CD4-positive, alpha-beta T cell treated with Interleukin-15 for 4 hours (primary cell): Measurements from ENCODE around the gene POLR3E.
A peak's percentile ranks its signal among the peaks of the same experiment; 100 is the strongest.
"Not testable (repeated sequence)": the region's sequence is repeated elsewhere in the genome, so short reads cannot be mapped to it uniquely, and the experiment has no call there.

Experiments
- DNase-seq: peaks from one replicate; pipeline ENCODE4 v3.0.0-alpha.2; 2020; ENCODE audit warnings: low spot score

Gene POLR3E

DNA sequence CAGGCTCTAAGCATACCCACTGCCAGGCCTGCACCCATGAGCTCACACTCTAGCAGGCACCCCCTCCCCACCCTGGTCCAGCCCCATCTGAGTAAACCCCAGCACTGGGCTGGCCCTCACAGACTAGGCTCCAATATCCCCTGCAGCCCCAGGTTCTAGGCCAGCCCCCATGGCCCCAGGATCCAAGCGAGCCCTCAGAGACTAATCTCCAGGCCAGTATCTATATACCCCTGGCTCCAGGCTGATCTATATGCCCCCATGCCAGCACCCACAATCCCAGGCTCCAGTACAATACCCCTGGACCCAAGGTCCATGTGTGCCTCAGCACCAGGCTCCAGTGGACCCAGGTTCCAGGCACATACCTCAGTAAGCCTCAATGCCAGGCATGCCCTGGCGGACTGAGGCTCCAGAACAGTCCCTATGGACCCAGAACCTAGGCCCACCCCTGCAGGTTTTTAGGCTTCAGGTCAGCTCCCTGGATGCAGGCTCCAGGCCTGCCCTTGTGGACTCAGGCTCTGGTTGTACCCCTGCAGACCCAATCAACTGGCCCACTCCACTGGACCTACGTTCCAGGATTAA, 38.5 kb downstream of the POLR3E start:
- no peak for DNase-seq

DNA sequence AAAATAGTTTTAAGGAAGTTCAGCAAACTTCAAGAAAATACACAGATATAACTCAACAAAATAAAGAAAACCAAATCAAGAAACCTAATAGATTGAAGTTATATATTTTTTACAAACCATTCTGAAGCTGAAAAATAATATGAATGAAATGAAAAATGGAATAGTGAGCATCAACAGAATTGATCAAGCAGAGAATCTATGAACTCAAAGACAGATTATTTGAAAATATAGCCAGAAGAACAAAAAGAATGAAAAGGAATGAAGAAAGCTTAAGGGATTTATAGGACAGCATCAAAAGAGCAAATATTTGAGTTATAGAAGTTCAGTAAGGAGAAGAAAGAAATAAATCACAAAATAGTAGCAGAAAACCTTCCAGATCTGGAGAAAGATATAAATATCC, 39.4 kb downstream of the POLR3E start:
- DNase-seq = no peak

DNA sequence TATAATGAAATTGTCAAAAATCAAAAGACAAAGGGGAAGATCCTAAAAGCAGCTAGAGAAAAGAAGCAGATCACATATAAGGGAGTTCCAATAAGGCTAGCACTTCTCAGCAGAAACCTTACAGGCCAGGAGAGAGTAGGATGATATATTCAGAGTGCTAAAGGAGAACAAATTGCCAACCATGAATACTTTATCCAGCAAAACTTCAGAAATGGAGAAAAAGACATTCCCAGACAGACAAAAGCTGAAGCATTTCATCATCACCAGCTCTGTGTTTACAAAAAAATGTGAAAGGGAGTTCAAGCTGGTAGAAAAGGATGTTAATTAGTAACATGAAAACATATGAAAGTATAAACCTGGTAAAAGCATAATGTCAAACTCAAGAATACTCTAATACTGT, 39.8 kb downstream of the POLR3E start:
- no peak for DNase-seq

DNA sequence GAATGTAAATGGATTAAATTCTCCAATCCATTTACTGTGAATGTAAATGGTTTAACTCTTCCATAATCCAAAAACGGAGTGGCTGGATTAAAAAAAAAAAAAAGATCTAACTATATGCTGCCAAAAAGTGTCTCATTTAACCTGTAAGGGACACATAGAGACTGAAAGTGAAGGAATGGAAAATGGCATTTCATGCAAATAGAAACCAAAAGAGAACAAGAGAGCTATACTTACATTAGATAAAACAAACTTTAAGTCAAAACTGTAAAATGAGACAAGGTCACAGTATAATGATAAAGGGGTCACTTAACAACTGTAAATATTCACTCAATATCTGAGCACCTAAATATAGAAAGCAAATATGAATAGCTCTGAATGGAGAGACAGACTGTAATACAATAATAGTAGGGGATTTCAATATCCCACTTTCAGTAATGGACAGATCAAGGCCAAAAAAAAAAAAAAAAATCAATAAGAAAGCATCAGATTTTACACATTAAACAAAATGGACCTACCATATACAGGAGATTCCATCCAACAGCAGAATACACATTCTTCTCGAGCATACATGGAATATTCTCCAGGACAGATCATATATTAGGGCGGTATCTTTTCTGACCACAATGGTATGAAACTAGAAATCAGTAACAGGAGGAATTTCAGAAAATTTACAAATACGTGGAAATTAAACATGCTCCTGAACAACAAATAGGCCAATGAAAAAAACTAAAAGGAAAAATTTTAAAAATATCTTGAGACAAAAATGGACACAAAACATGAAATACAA, 40.8 kb downstream of the POLR3E start:
- no peak for DNase-seq

DNA sequence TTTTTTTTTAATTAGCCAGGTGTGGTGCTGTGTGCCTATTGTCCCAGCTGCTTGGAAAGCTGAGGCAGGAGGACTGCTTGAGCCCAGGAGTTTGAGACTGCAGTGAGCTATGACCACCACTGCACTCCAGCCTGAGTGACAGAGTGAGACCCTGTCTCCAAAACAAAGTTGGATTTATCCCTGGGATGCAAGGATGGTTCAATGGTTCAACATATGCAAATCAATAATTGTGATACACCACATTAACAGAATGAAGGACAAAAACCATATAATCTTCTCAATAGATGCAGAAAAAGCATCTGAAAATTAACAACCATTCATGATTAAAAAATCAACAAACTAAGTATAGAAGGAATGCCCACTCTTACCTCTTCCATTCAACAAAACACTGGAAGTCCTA, 43.7 kb downstream of the POLR3E start:
- no peak for DNase-seq

DNA sequence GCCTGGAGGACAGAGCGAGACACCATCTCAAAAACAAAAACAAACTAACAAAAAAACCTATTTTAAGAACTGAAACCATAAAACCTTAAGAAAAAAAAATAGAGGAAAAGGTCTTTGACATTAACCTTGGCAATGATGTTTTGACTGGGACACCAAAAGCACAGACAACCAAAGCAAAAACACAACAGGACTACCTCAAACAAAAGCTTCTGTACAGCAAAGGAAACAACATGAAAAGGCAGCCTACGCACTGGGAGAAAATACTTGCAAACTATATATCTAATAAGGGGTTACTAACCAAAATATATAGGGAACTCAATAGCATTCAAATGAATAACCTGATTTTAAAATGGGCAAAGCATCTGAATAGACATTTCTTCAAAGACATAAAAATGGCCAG, 44.9 kb downstream of the POLR3E start:
- no peak for DNase-seq

DNA sequence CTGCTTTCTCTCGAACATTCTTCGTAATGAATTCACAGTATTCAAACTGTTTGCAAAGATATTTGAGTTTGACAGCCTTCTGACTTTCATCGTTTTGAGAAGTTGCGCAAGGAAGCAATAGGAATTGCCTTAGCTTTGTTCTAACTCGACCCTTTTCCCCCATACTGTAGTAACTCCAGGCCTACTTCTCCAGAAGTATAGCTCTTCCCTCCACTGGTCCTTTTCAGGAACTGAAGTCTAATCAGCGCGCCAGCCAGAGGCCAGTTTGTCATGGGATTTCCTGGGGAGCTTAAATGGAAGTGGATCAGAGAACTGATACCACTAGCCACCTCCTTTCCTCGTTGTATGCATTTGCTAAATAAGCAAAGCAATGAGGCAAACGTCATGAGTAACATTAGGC, 49.3 kb downstream of the POLR3E start:
- no peak for DNase-seq

DNA sequence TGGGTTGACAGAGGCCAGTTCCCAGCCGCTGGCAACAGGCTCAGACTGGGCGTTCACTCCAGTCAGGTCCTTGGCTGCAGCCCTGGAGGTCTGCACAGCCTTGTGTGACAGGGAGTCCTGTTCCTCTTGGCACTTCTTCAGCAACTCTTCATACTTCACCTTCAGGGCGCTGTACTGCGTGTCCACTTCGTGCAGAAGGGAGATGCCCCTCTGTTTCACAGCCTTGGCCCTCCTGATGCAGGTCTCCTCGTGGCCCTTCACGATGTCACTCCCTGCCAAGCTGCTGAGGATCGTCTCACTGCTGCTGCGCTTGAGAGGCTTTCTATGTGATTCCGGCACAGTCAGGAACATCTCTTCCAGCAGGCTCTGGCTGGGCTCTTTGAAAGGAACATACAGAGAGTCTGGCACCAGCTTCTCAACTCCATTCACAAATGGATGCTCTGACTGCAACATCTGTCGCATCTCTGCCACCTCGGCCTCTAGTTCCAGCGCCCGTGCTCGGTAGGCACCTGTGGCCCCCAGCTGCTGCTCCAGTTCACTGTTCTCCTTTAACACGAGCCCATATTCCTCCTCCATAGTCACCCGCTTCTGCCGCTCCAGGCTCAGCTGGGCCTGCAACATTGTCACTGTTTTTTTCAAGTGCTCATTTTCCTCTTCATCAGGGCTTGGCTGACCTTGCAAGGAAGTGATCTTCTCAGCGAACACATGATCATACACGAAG, 50.1 kb downstream of the POLR3E start:
- no peak for DNase-seq

DNA sequence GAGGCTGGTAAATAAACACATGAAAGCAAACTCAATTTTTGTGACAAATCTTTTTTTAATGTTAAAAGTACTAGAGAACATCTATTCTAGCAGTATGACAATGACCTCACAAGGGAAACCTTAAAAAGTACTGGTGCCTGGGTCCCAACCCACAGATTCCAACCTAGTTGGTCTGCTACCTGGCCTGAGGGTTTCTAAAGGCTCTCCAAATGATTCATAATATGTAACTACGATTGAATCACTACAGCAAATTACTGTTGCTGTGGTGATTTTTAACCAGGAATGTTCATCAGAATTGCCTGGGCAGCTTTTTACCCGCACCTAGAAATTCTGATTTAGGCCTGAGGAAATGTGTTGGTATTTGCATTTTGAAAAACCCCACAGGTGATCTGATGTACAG, 51.1 kb downstream of the POLR3E start:
- DNase-seq = no peak

DNA sequence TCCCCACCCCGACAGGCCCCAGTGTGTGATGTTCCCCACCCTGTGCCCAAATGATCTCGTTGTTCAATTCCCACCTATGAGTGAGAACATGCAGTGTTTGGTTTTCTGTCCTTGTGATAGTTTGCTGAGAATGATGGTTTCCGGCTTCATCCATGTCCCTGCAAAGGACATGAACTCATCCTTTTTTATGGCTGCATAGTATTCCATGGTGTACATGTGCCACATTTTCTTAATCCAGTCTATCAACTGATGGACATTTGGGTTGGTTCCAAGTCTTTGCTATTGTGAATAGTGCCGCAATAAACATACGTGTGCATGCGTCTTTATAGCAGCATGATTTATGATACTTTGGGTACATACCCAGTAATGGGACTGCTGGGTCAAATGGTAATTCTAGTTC, 53.8 kb downstream of the POLR3E start:
- not testable (repeated sequence) for DNase-seq

DNA sequence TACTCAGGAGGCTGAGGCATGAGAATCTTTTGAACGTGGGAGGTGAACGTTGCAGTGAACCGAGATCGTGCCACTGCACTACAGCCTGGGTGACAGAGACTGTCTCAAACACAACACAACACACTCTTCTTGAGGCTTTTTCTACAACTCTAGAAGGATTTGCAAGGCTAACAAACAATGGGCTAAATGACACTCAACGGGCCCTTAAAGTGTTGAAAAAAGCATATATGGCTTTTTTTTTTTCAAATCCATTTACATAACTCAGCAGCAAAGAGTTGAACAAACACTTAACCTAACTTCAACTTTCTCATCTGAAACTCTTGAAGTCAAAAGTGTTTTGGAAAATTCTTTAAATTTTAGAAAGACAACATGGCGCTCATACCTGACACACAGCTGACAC, 54.9 kb downstream of the POLR3E start:
- no peak for DNase-seq

DNA sequence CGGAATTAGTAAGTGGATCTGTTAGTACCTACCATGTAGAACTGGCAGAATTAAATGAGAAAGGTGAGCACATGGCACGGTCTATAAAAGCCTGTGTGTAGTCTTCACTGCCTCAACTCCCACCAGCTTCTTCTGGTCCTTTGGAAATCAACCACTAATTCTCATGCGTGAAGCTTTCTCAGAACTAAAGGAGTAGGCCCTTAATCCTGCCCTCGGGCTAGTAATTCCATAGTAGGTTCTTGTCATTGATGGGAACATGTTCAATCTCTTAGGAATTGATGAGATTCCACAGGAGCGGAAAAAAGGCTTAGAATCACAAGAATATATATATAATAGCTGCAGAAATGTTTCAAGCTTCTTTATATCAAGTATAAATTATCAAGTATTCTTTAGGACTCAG, 55.5 kb downstream of the POLR3E start:
- no peak for DNase-seq

DNA sequence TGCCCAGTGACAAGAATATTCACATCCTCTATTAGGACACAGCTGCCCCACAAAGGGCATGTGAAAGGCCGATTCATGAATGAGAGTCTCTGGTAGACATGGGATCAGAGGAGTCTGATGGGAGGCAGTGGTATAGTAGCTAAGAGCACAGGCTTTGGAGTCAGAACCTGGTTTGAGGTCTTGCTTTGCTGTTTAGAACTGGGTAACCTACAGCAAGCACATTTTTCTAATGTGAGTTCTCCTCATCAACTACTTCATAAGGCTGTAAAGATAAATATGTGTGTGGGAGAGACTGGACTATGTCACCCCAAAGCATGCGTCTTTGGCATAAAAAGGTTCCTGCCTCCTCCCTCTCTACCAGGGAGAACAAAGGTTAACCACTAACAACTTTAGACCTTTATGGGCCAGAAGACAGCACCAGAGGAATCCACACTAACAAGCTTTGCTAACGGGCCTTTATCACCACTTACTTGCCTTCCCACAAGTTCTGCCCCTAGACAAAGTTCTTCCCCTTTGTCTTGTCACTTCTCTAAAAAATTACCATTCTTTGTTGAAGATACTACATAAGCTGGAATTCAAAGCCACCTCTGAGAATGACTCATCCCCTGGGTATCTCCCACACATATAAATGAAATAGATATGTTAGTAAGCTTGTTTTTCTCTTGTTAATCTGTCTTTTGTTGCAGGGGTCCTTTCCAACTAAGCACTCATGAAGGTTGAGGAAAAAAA, 56.1 kb downstream of the POLR3E start:
- DNase-seq = peak; percentile 57

DNA sequence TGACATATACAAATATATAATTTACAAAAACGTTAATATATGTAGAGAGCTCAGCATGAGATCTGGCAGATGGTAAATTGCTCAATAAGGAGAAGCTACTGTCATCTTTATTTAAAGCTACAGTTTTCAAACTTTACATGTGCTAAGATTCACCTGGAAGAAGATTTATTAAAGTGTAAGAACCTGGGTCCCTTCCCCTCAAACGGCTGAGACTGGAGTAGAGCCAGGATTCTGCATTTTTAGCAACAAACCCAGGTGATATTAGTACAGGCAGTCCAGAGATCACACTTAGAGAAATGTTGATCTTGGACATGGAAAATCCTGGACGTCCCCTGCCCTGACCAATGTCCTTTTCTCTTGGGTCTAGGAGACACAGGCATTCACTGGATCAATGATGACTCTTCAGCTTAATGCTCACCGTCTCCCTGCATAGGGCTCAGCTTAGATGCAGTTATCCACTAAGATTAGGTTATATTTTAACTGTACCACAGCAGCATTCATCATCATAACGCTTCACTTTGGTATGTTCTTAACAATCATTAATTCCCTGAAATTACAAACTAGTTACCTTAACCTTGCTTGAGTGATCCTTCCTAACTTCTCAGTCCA, 56.8 kb downstream of the POLR3E start:
- no peak for DNase-seq

DNA sequence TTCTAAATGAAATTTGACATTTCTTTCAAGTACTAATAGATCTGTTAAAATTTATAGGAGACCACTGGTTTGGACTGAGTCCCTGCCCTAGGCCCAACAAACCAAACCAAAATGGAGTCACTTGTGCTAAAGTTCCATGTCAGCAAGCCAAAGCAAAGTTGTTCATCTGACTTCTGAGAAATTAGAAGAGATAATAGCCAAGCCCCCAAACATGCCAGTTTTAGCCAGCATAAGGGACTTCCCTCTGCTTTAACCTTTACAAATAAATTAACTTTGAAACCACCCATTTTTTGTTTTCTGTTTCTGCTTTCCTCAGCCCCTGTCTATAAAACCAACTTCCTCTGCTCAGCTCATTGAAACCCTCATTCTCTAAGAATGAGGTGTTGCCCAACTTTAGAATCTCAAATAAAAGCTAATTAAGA, 58.3 kb downstream of the POLR3E start:
- peak; percentile 34 for DNase-seq

DNA sequence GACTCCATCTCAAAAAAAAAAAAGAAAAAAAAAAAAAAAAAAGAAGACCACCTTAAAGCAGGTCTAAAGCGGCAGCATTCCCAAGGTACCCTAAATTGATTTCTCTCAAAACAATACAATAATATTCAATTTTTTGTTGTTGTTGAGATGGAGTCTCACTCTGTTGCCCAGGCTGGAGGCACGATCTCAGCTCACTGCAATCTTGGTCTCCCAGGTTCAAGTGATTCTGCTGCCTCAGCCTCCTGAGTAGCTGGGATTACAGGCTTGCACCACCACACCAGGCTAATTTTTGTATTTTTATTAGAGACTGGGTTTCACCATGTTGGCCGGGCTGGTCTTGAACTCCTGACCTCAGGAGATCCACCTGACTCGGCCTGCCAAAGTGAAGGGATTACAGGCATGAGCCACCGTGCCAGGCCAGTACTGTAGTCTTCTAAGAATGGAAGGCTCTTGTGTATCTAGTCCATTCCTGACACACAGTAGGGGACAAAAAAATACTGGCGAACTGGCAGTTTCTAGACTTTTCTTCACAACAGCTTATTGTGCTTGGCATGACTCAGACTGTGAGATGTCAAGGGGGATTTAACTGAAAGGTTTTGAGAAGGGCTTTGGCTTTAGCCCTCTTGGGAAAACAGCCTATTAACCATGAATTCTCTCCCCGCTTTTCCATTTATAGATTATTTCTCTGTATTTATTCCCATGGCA, 59.9 kb downstream of the POLR3E start:
- DNase-seq = peak; percentile 28

DNA sequence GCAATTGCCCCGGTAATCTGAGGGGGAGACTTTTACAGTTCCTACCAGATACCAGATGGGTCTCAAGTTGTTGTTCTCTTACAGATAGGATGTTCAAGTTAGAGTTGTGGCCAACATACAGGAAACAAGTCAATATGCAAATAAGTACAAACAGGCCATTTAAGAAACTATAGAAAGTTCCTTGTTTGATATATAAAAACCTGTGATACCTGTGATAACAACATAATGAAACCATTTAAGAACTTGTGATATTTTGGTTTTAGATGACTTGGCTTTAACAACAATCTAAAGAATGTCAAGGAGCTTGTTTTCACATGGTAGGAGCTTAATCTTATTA, 60.4 kb downstream of the POLR3E start:
- DNase-seq = no peak

DNA sequence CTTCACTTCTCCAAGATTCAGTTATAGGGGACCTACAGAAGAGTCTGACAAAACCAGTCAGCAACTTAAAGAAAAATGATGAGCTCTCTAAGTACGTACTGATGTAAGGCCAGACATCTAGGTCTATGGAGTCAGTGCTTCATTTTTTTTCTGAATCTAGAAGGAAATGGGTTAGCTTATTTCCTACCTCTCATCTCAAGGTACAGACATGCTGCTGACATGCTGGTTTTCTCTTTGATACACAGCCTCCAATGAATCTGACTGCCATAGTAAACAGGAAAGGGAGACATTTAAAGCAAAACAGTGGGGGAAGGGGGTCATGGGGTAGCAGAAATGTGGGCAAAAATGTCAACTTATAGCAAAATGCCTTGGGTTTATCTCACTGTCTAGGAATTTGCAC, 60.8 kb downstream of the POLR3E start:
- peak; percentile 52 for DNase-seq

DNA sequence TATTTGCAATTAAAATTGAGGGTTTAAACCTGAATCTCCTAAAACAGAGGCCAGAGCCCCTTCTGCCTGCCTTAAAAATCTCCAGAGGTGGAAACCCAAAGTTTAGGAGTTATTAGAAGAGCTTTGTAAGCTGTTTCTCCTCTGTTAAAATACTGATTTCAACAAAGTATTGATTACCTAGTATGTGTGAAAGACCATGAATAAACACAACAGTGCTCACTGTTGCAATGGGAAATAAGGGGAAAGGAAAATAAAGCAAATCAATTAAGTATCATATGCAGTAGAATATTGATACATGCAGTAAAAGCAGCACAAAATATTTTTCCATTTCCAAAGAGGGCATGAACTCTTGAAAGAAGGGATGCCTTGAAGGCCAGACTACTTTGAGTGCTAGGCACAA, 62.5 kb downstream of the POLR3E start:
- no peak for DNase-seq

DNA sequence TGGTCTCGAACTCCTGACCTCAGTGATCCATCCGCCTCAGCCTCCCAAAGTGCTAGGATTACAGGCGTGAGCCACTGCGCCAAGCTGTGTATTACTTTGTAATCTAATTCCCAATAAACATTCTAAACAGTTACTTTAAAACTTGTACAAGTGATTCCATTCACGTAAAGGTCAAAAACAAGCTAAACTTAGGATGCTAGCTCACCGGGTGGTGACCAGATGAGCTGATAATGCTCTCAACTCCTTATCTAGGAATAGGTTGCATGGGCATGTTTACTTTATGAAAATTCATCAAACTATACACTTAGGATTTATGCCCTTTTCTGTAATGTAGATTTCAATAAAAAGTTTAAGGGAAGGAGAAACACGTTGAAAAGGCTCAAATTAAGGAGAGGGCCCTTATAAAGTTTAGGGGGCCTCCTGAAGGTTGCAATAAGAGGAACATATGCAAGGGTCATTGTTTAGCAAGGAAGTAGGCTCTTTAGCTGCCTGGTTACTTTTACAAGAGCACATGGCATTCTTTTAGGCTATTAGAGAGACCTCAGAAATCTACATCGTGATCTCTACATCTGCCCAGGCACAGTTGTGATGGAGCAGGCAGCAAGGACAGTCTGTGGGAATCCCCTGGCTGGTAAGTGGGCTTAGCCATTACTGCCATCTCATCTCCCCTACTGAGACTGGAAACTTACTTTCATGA, 63.9 kb downstream of the POLR3E start:
- DNase-seq = no peak

DNA sequence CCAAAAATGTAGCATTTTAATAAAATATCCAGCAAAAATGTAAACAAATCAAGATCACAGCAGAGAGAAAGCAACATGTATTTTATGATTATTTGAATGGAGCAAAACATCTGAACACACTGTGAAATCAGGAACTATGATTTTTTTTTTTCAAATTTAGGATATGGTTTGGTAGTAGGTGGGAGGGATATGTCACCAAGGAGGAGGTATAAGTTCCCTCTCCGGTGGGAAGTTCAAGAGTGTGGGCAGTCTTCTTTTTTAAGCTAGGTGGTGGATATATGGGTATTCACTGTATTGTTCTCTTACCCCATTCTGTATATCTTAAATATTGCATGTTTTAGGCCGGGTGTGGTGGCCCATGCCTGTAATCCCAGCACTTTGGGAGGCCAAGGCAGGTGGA, 67.0 kb downstream of the POLR3E start:
- DNase-seq = no peak
